HG02885 (cell line): ENCODE data around the gene PCCA.
"Not testable (repeated sequence)": the region's sequence is repeated elsewhere in the genome, so short reads cannot be mapped to it uniquely, and the experiment has no call there.

ENCODE experiments used
- ATAC-seq: cut with Tn5 transposase; IDR thresholded peaks from one replicate; pipeline ENCODE4 v1.9.1; 2021; ENCODE audit warnings: mild to moderate bottlenecking; ENCODE audit not compliant: unreplicated experiment, poor library complexity

PCCA gene, protein sequence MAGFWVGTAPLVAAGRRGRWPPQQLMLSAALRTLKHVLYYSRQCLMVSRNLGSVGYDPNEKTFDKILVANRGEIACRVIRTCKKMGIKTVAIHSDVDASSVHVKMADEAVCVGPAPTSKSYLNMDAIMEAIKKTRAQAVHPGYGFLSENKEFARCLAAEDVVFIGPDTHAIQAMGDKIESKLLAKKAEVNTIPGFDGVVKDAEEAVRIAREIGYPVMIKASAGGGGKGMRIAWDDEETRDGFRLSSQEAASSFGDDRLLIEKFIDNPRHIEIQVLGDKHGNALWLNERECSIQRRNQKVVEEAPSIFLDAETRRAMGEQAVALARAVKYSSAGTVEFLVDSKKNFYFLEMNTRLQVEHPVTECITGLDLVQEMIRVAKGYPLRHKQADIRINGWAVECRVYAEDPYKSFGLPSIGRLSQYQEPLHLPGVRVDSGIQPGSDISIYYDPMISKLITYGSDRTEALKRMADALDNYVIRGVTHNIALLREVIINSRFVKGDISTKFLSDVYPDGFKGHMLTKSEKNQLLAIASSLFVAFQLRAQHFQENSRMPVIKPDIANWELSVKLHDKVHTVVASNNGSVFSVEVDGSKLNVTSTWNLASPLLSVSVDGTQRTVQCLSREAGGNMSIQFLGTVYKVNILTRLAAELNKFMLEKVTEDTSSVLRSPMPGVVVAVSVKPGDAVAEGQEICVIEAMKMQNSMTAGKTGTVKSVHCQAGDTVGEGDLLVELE

GRCh38 chr13:100088644-100089464, at the start of gene PCCA:
Gene PCCA, plus strand, starts transcription at chr13:100089093. Its CDS starts 28 bp downstream, at chr13:100089121.
- ATAC-seq, result peak; percentile 97

DNA sequence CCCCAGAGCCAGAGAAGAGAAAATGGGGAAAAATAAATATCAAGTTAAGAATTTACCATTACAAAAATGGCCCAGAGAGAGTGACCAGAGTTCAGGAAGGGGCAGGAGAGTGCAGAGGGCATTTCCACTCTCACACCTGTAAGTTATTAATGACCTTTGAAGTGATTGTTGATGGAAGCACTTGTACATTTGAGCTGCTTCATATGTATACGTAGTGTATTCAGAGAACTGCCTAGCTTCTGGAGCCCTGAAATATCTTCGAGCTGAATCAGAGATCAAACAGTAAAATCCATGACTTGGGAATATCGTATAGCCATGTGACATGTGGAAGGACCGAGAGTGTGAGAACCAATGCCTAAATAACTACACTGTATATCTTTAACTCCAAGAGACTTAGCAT, 49.2 kb upstream of the PCCA start:
- ATAC-seq, result no peak

GRCh38 chr13:100040196-100040595, 48.7 kb upstream of the PCCA start:
- ATAC-seq, result no peak

DNA sequence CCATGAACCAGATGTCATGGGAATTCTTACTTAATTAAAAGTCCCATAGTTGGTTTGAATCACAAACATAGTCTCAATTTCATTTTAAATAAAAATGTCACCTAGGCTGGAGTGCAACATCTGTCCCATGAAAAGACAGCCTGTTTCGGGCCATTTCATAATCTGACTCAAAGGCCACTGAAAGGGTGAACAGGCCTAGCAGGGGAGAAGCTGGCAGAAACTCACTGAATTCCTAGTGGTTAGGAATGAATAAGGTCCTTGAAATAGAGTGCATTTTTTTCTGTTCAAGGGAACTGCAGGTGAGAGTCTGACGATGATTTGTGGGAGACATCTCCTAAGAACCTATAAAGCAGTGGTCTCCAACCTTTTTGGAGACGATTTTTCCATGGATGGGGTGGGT, 44.0 kb upstream of the PCCA start:
- no peak for ATAC-seq

GRCh38 chr13:100045355-100045754, 43.5 kb upstream of the PCCA start:
- ATAC-seq, result no peak

- ATAC-seq, result no peak
Observed at GRCh38 chr13:100051070-100051469, 37.8 kb upstream of the PCCA start.

GRCh38 chr13:100059827-100060226, 29.1 kb upstream of the PCCA start:
- no peak for ATAC-seq

DNA sequence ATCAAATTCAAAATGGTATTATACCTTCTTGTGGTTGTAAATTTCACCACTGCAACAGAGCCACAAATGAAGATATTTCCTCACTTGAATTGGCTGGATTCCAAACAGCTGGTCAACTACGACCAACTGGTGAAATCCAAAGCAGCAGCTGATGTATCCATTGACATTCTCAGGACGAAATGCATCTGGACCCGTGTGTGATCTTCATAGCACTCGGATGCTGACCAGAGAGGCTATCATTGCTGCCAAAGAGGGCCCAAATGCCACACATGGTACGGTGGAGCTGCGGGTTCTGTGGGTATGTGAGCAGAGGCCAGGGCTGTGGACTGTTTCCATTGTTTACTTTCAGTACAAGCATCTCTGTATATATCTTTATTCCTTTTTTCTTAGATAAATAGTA, 25.6 kb upstream of the PCCA start:
- no peak for ATAC-seq

GRCh38 chr13:100063906-100064305, 25.0 kb upstream of the PCCA start:
- no peak for ATAC-seq

GRCh38 chr13:100068133-100068931, 20.6 kb upstream of the PCCA start:
- ATAC-seq, result no peak

- no peak for ATAC-seq
Observed at GRCh38 chr13:100069278-100069677, 19.6 kb upstream of the PCCA start.

- no peak for ATAC-seq
Observed at GRCh38 chr13:100075700-100076587, 12.9 kb upstream of the PCCA start.

GRCh38 chr13:100079003-100079402, 9.9 kb upstream of the PCCA start:
- ATAC-seq, result not testable (repeated sequence)

DNA sequence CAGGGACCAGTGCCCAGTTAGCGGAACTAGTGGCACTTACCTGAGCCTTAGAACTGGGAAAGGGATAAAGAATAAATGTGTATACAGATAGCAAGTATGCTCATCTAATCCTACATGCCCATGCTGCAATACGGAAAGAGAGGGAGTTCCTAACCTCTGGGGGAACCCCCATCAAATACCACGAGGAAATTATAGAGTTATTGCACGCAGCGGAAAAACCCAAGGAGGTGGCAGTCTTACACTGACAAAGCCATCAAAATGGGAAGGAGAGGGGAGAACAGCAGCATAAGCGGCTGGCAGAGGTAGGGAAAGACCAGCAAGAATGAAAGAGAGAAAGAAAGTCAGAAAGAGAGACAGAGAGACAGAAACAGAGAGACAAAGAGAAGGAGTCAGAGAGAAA, 5.5 kb upstream of the PCCA start:
- ATAC-seq, result not testable (repeated sequence)

DNA sequence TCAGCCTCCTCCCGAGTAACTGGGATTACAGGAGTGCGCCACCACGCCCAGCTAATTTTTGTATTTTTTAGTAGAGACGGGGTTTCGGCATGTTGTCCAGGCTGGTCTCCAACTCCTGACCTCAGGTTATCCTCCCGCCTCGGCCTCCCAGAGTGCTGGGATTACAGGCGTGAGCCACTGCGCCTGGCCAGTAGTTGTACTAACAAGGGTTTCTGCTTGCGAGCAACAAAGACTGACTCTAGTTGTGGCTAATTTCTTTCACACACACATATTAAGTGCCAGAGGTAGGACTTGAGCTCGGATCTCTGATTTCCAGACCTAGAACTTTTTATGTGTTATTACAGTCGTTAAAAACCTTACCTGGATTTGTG, 635 bp upstream of the PCCA start:
- ATAC-seq, result no peak

GRCh38 chr13:100089465-100090032, 656 bp downstream of the PCCA start:
- ATAC-seq, result peak; percentile 28

GRCh38 chr13:100090861-100091260, 2.0 kb downstream of the PCCA start:
- ATAC-seq, result no peak

- ATAC-seq, result no peak
Observed at GRCh38 chr13:100091391-100091790, 2.5 kb downstream of the PCCA start.

DNA sequence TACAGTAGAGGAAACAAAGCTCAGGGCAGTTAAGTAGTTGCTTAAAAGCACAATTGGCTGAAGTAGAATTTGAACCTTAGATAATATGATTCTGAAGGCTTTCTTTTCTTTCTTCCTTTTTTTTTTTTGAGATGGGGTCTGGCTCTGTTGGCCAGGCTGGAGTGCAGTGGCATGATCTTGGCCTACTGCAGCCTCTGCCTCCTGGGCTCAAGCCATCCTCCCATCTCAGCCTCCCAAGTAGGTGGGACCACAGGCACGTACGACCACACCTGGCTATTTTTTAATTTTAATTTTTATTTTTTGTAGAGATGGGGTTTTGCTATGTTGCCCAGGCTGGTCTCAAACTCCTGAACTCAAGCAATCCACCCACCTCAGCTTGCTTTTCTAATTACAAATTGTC, 3.4 kb downstream of the PCCA start:
- ATAC-seq, result not testable (repeated sequence)
